GM12878 (cell line): Measurements from ENCODE around the gene GNL3. TPM values are rescaled to one million over a fixed set of nuclear protein-coding genes. Genes with fewer than 3 reads are reported as not detected.
A peak's percentile ranks its signal among the peaks of the same experiment; 100 is the strongest.

Source experiments
- ATAC-seq: fragments of 200-7000 bp; cut with Tn5 transposase; 3 replicates; pipeline ENCODE4 v1.9.1; 2020; ENCODE audit warnings: mild to moderate bottlenecking, moderate library complexity
- BruUV-seq: library from RNA; stranded (reverse); fragments of 400-500 nt; replicated peaks from 2 replicates; lab custom pipeline; 2021; lab: Mats Ljungman, UMichigan
- CTCF ChIA-PET: fragments of 300-600 bp; sonication (Branson Sonifier 250); formaldehyde crosslinking; extraction: SDS; loops from one replicate; lab custom pipeline; 2021; ENCODE audit warnings: inconsistent platforms; lab: Yijun Ruan, JAX
- POLR2A ChIA-PET: fragments of 350-600 bp; formaldehyde crosslinking; extraction: SDS; loops from one replicate; lab custom pipeline; 2021; ENCODE audit warnings: inconsistent platforms; lab: Charles Lee
- RAD21 ChIA-PET: fragments of 300-600 bp; sonication (Branson Sonifier 250); formaldehyde crosslinking; loops from one replicate; lab custom pipeline; 2023; ENCODE audit warnings: antibody characterized with exemption; ENCODE audit not compliant: unreplicated experiment; lab: Charles Lee
- SMC1A ChIA-PET: fragments of 300-600 bp; sonication (Branson Sonifier 250); formaldehyde crosslinking; loops from one replicate; lab custom pipeline; 2023; ENCODE audit not compliant: unreplicated experiment, uncharacterized antibody; lab: Charles Lee
- DNase-seq: peaks from one replicate; pipeline ENCODE4 v3.0.0-alpha.2; 2011; ENCODE audit warnings: low read depth, low spot score
- FAIRE-seq: peaks from 3 replicates; lab custom pipeline; 2011; peaks lifted over from hg19 to GRCh38; lab: Jason Lieb, UNC
- H2AFZ ChIP-seq: 2 replicates; pipeline ENCODE4 v1.6.0; 2011; ENCODE audit warnings: low read depth, low read length, control low read depth; ENCODE audit not compliant: control insufficient read depth
- H3K27ac ChIP-seq: 2 replicates; pipeline ENCODE4 v1.5.1; 2011; ENCODE audit warnings: control low read depth; ENCODE audit not compliant: control insufficient read depth, insufficient read depth
- H3K27me3 ChIP-seq, 2 experiments: replicated peaks in 1 of 2; 2 replicates each; pipeline versions ENCODE4 v1.6.0 to v1.6.1; 2011; ENCODE audit warnings: low read length in 1 of 2; ENCODE audit not compliant: control insufficient read depth in 2 of 2, insufficient read depth in 2 of 2
- H3K36me3 ChIP-seq, 2 experiments: 2 replicates each; pipeline ENCODE4 v1.5.1; 2011; ENCODE audit warnings: low read length in 1 of 2; ENCODE audit not compliant: control insufficient read depth in 2 of 2, insufficient read depth in 2 of 2
- H3K4me1 ChIP-seq: 2 replicates; pipeline ENCODE4 v1.6.1; 2011; ENCODE audit warnings: mild to moderate bottlenecking, low read length, moderate library complexity, mixed read lengths; ENCODE audit not compliant: control insufficient read depth, insufficient read depth
- H3K4me2 ChIP-seq: 2 replicates; pipeline ENCODE4 v1.6.0; 2011; ENCODE audit warnings: control low read depth; ENCODE audit not compliant: control insufficient read depth, insufficient read depth
- H3K4me3 ChIP-seq: fragments of 200-600 bp; sonication (generic); 2 replicates; pipeline ENCODE4 v1.5.1; 2016
- H3K79me2 ChIP-seq: 2 replicates; pipeline ENCODE4 v1.6.0; 2011; ENCODE audit warnings: low read length; ENCODE audit not compliant: control insufficient read depth, insufficient read depth
- H3K9ac ChIP-seq: 2 replicates; pipeline ENCODE4 v1.8.0; 2011; ENCODE audit warnings: low read length, control low read depth, mixed read lengths; ENCODE audit not compliant: control insufficient read depth, insufficient read depth
- H3K9me3 ChIP-seq: replicated peaks from 3 replicates; pipeline ENCODE4 v1.5.1; 2011; ENCODE audit warnings: mild to moderate bottlenecking, low read length; ENCODE audit not compliant: control insufficient read depth, insufficient read depth
- H4K20me1 ChIP-seq: 2 replicates; pipeline ENCODE4 v1.6.0; 2011; ENCODE audit not compliant: control insufficient read depth, insufficient read depth
- ATF3 ChIP-seq: IDR thresholded peaks from 2 replicates; pipeline ENCODE4 v1.6.1; 2011; ENCODE audit warnings: low read depth, mild to moderate bottlenecking, low read length, moderate library complexity, borderline replicate concordance; ENCODE audit errors: extremely low read depth
- CEBPB ChIP-seq, 2 experiments: fragments of 150-350 bp in 1 of 2; IDR thresholded peaks; 2 replicates each; pipeline ENCODE4 v1.6.1; 2012 to 2014; ENCODE audit warnings: low read depth in 2 of 2, low read length in 2 of 2, borderline replicate concordance in 1 of 2, inconsistent platforms in 1 of 2
- EZH2 ChIP-seq: IDR thresholded peaks from 2 replicates; pipeline ENCODE4 v1.6.1; 2012; ENCODE audit warnings: low read depth, mild to moderate bottlenecking, control low read depth, inconsistent platforms, low read length, borderline replicate concordance; ENCODE audit not compliant: control insufficient read depth
- HCFC1 ChIP-seq: fragments of 150-350 bp; IDR thresholded peaks from 2 replicates; pipeline ENCODE4 v1.6.1; 2014; ENCODE audit warnings: low read length
- HDGF ChIP-seq: fragments of 450-650 bp; IDR thresholded peaks from 2 replicates; pipeline ENCODE4 v1.6.1; 2016; ENCODE audit warnings: antibody characterized with exemption
- KDM1A ChIP-seq: fragments of 200-600 bp; sonication (generic); IDR thresholded peaks from 2 replicates; pipeline ENCODE4 v1.6.1; 2016; ENCODE audit warnings: borderline replicate concordance
- MTA2 ChIP-seq: fragments of 450-650 bp; IDR thresholded peaks from 2 replicates; pipeline ENCODE4 v1.6.1; 2016; ENCODE audit warnings: low read depth, mild to moderate bottlenecking, moderate library complexity
- NBN ChIP-seq: fragments of 450-650 bp; IDR thresholded peaks from 2 replicates; pipeline ENCODE4 v1.6.1; 2016
- NRF1 ChIP-seq: conservative IDR thresholded peaks from 2 replicates; pipeline ENCODE4 v1.6.1; 2011; ENCODE audit warnings: mild to moderate bottlenecking, low read depth, low read length, improper control_type of control experiment
- POLR2AphosphoS5 ChIP-seq: IDR thresholded peaks from 2 replicates; pipeline ENCODE4 v1.6.1; 2011; ENCODE audit warnings: mild to moderate bottlenecking, low read length, inconsistent platforms
- RELB ChIP-seq: fragments of 450-650 bp; IDR thresholded peaks from 2 replicates; pipeline ENCODE4 v1.6.1; 2017; ENCODE audit warnings: low read depth, mild to moderate bottlenecking, moderate library complexity
- SRF ChIP-seq, 2 experiments: IDR thresholded peaks; 2 replicates each; pipeline ENCODE4 v1.6.1; 2011; ENCODE audit warnings: low read depth in 2 of 2, low read length in 2 of 2, mild to moderate bottlenecking in 1 of 2, moderate library complexity in 1 of 2
- USF2 ChIP-seq: IDR thresholded peaks from 2 replicates; pipeline ENCODE4 v1.6.1; 2011; ENCODE audit warnings: low read depth, low read length, improper control_type of control experiment, borderline replicate concordance
- ZBED1 ChIP-seq: IDR thresholded peaks from 2 replicates; pipeline ENCODE4 v1.6.1; 2016; ENCODE audit warnings: borderline replicate concordance
- ZNF217 ChIP-seq: fragments of 450-650 bp; IDR thresholded peaks from 2 replicates; pipeline ENCODE4 v1.6.1; 2017; ENCODE audit warnings: antibody characterized with exemption, mild to moderate bottlenecking
- WGBS: methylation state at CpG from one replicate; pipeline ENCODE4 v1.1.6; 2016; ENCODE audit warnings: low lambda C conversion rate; ENCODE audit not compliant: insufficient replicate concordance, insufficient coverage; ENCODE audit errors: missing lambda C conversion rate; 5-methylcytosine and 5-hydroxymethylcytosine counted together
- in situ Hi-C: fragments of 300-500 bp; cut with MboI; formaldehyde crosslinking; loops from 9 replicates; pipeline ENCODE4 v1.14.3; 2018; ENCODE audit warnings: mixed read lengths
- intact Hi-C: fragments of 100-400 bp; cut with micrococcal nuclease; formaldehyde crosslinking; loops from one replicate; pipeline ENCODE4 v1.14.2; 2022; ENCODE audit not compliant: unreplicated experiment
- polyA plus RNA-seq, 11 experiments: library from polyadenylated mRNA; depleted of rRNA in 4 of 11; unstranded in 6 of 11; stranded (reverse) in 5 of 11; fragments of >200 nt; fragmentation: Nextera tagmentation in 4 of 11; fragmentation: Illumina TruSeq in 1 of 11; extraction: Ambion mirVana in 4 of 11; extraction: Trizol in 1 of 11; gene quantifications; 1 replicate in 1 of 11; 2 replicates in 10 of 11; pipeline versions ENCODE4 v1.2.1 to v1.2.3, GENCODE V29; 2011 to 2016; ENCODE audit warnings: inconsistent platforms in 2 of 11, missing spikeins in 2 of 11, low read depth in 1 of 11
- total RNA-seq, 4 experiments: library from RNA; depleted of rRNA in 3 of 4; stranded (reverse); fragments of >200 nt in 3 of 4; fragmentation: Illumina TruSeq in 1 of 4; extraction: Trizol in 1 of 4; gene quantifications; 2 replicates each; pipeline versions ENCODE4 v1.2.1 to v1.2.3, GENCODE V29; 2013 to 2021

The GNL3 gene
- total and polyA plus RNA-seq, 10 of the 15 experiments (the other 5 are each of a cell fraction or from before 2014, with no cell fraction given), result 172 to 368 (median 257) TPM

- no peak for TF ChIP-seq USF2
- 0 out of 2 replicates have a peak, but pooled peaks have one; percentile 17 for TF ChIP-seq POLR2AphosphoS5
- no peak for TF ChIP-seq SRF (IDR thresholded peaks at IDR 0.05; ENCODE audit: low read depth in 2 of 2, low read length in 2 of 2)
- no peak for TF ChIP-seq HCFC1
- TF ChIP-seq MTA2, result no peak
- TF ChIP-seq ZBED1, result peak; percentile 19; the same call in 1 of the 2 replicates
- TF ChIP-seq HDGF, result no peak
- TF ChIP-seq NRF1, result no peak
- TF ChIP-seq KDM1A, result no peak
- TF ChIP-seq, all 136 proteins: peak for 3
Observed at GRCh38 chr3:52695798-52696671, 10.2 kb downstream of the GNL3 start (continued).

GRCh38 chr3:52696830-52697631 lies 11.2 kb downstream of the GNL3 start:
- no TSS peak for BruUV-seq
- FAIRE-seq, result no peak
- POLR2A ChIA-PET, result interaction anchor here (0.5 to 2.5 kb wide), 7 partner anchors 9 to 196 kb away, joined by 3 to 25 read pairs (median 3); partner anchors contain the start of genes GLT8D1, GNL3, PBRM1 and SPCS1
- TF ChIP-seq NBN, result no peak
- 0 out of 2 replicates have a peak, but pooled peaks have one; percentile 13 for TF ChIP-seq ZNF217
- TF ChIP-seq ATF3, result no peak
- peak in 1 of 2 experiments; percentile 72; a peak in 1 of 4 replicates for TF ChIP-seq SRF (IDR thresholded peaks at IDR 0.05; ENCODE audit: low read depth in 2 of 2, low read length in 2 of 2)
- TF ChIP-seq POLR2AphosphoS5, result 0 out of 2 replicates have a peak, but pooled peaks have one; percentile 23
- peak; percentile 39; the same call in 1 of the 2 replicates for TF ChIP-seq RELB
- peak in 1 of 2 experiments; percentile 20; a peak in 1 of 4 replicates for TF ChIP-seq CEBPB (IDR thresholded peaks at IDR 0.05; ENCODE audit: borderline replicate concordance in 1 of 2, low read depth in 2 of 2, low read length in 2 of 2)
- no peak for TF ChIP-seq EZH2

More at GRCh38 chr3:52696830-52697631, 11.2 kb downstream of the GNL3 start:
- RAD21 ChIA-PET, result interaction anchor here (0.8 to 1.6 kb wide), 8 partner anchors 8 to 58 kb away, joined by 3 to 6 read pairs (median 4); partner anchors contain the start of genes GLT8D1 and SPCS1
- peaks cover 9% of the 10 kb centered on the region for H3K79me2 ChIP-seq
- no peak for DNase-seq
- CTCF ChIA-PET, result interaction anchor here (1.0 to 1.1 kb wide), 2 partner anchors 11 kb away, joined by 3 to 4 read pairs; partner anchors contain the start of gene GNL3
- peaks cover 14 to 36% of the 10 kb centered on the region in 2 experiments for H3K36me3 ChIP-seq
- WGBS, result 52% methylated on average over 2 of the region's 2 CpGs
- no peaks in the 10 kb centered on the region for H4K20me1 ChIP-seq
- H3K9ac ChIP-seq, result peak overlapping the region; percentile 55
- H3K4me3 ChIP-seq, result no peak overlapping the region; the same call in 1 of the 2 replicates
- intact Hi-C loops (no loop called here), in situ Hi-C loops (no loop called here)
- H3K27ac ChIP-seq, result peak overlapping the region; percentile 91
- peak; percentile 62 for ATAC-seq
- SMC1A ChIA-PET, result interaction anchor here (0.6 to 2.1 kb wide), 6 partner anchors 10 to 27 kb away, joined by 3 to 17 read pairs (median 4); partner anchors contain the start of genes GLT8D1 and SPCS1
- peaks cover 36% of the 10 kb centered on the region for H3K4me1 ChIP-seq
- H3K9me3 ChIP-seq, result no peaks in the 10 kb centered on the region
- no peaks in the 10 kb centered on the region for H3K27me3 ChIP-seq
- no peak overlapping the region for H2AFZ ChIP-seq
- peak overlapping the region; percentile 85 for H3K4me2 ChIP-seq
